AG09319 (cell line): ENCODE results near the gene HIPK2.

ENCODE experiments used
- DNase-seq: peaks from one replicate; pipeline ENCODE4 v3.0.0-alpha.2; 2010; ENCODE audit warnings: low read depth; ENCODE audit errors: extremely low read depth
- TF ChIP-seq, protein P1 (sequence below): IDR thresholded peaks from 2 replicates; pipeline ENCODE4 v1.5.1; 2011; ENCODE audit warnings: low read depth, mild to moderate bottlenecking, inconsistent platforms, low read length, moderate library complexity

HIPK2 gene

DNA sequence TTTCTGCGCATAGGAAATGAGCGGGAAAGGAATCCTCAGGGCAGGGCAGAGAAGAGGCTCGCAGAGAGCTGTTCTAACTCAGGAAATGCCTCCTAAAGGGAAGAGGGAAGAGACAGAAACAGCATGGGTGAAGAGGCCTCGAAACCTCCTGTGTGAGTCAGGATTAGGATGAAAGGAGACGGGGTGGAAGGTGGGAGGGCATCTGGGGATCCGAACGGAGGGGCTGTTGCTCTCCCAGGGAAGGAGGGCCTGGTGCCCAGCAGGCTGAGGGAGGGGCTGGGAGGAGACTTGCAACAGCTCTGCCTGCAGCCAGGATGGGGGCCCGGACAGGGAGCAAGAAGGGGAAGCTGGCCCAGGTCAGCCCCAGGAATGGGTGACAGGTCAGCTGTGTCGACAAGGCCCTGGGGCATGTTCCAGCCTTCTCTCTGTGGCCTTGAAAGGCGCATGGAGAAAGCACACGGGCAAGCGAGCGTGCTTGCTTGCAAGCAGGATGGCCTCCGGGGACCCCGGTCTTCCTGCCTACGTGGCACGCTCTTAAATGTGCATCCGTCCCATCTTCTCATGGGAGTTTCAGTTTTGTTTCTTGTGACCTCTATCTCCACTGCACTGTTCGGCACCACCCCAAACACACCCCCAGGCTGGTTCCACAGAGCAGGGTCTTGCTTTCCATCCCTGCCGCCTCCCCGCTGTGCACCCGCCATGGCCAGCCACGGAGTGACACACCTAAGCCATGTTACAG lies 63.5 kb downstream of the HIPK2 start:
- DNase-seq, result no peak
- TF ChIP-seq, protein P1, sequence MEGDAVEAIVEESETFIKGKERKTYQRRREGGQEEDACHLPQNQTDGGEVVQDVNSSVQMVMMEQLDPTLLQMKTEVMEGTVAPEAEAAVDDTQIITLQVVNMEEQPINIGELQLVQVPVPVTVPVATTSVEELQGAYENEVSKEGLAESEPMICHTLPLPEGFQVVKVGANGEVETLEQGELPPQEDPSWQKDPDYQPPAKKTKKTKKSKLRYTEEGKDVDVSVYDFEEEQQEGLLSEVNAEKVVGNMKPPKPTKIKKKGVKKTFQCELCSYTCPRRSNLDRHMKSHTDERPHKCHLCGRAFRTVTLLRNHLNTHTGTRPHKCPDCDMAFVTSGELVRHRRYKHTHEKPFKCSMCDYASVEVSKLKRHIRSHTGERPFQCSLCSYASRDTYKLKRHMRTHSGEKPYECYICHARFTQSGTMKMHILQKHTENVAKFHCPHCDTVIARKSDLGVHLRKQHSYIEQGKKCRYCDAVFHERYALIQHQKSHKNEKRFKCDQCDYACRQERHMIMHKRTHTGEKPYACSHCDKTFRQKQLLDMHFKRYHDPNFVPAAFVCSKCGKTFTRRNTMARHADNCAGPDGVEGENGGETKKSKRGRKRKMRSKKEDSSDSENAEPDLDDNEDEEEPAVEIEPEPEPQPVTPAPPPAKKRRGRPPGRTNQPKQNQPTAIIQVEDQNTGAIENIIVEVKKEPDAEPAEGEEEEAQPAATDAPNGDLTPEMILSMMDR, result no peak

- no peak for DNase-seq
- TF ChIP-seq, protein P1, result no peak
Observed at GRCh38 chr7:139713526-139714162, 64.2 kb downstream of the HIPK2 start.

GRCh38 chr7:139713061-139713460 lies 64.7 kb downstream of the HIPK2 start:
- DNase-seq, result no peak
- TF ChIP-seq, protein P1, result no peak

DNA sequence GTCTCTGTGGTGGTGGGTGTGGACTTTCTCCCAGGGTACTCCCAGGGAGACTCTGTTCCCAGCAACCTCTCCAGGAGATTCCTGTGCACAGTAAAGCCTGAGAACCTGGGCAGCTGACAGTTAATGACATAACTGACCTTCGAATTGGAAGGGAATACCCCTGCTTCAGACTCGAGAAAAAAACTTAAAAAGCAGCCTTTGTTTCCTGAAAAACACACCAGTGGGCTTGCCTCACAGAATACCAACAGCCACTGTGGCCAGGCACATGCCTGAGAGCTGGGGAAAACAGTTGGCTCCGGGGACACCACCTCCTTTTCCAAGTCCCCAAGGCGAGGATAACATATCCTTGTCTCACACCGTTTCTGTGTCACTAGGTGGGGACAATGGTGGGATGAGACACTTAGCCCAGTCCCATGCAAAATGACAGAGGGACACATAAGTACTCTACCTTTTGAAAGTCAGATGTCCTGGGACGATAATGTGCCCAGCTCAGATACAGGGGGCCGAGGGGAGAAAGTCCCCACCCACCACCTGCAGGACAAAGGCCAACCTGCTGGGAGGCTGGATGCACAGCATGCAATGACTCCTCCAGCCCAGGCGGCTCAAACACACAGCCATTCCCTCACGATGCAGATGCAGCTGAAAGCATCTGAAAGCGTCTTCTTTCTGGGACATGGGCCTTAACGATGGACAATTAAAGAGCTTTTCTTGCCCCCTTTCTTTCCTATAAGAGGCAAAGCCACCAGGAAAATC lies 65.6 kb downstream of the HIPK2 start:
- DNase-seq, result no peak
- TF ChIP-seq, protein P1, result no peak

DNA sequence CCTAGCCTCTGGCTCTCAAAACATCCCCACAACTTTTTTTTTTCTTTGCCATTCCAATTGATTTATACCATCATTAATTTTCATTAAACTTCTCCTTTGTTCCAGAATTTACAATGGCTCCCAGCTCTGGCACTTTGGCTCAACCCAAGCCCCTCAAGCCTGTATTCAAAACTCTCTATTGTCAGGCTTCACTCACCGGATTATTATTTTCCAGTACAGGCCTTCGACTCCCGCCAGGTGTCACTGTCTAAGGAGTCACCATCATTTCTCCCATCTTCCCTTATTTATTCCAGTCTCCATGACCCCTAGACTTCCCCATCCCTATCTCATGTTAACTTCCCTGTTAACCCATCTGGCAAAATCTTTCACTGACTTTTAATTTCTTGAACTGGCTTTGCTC lies 67.8 kb downstream of the HIPK2 start:
- no peak for DNase-seq
- TF ChIP-seq, protein P1, result no peak

DNA sequence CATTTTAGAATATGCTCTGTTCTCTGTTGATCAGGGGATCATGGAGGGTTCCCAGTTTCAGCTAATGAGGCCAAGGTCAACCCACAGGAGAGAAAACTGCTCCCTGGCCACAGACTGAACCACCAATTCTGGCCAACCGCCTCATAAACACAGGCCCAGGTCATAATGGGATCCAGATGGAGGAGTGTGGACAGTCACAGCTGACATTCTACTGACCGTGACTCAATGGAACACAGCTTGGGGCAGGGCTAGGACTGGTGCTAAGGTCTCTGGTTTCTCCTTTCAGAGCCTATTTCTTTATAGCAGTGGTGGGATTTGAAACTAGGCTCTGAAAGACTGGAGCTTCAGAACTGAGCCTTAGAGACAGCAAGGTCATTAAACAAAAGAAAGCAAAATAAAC lies 68.3 kb downstream of the HIPK2 start:
- TF ChIP-seq, protein P1, result no peak
- DNase-seq, result peak; percentile 77

- TF ChIP-seq, protein P1, result no peak
- no peak for DNase-seq
Observed at GRCh38 chr7:139708541-139708940, 69.3 kb downstream of the HIPK2 start.
